Hepatocyte (in vitro differentiated cells): ENCODE data around the gene EIF2B1.

Experiments
- CTCF ChIP-seq: fragments of 200-600 bp; sonication (generic); IDR thresholded peaks from 2 replicates; pipeline ENCODE4 v1.5.1; 2016; ENCODE audit warnings: antibody characterized with exemption, mild to moderate bottlenecking; ENCODE audit not compliant: poor library complexity
- EZH2phosphoT487 ChIP-seq: fragments of 200-600 bp; sonication (generic); IDR thresholded peaks from one replicate; pipeline ENCODE4 v1.6.1; 2018; ENCODE audit warnings: antibody characterized with exemption, mild to moderate bottlenecking, low read depth, moderate library complexity; ENCODE audit not compliant: unreplicated experiment, severe bottlenecking

GRCh38 chr12:123601602-123602489 lies 31.6 kb downstream of the EIF2B1 start, which contains the start of gene DDX55:
- no peak for TF ChIP-seq EZH2phosphoT487
- peak; percentile 88 for TF ChIP-seq CTCF
